SK-N-SH treated with all-trans-retinoic acid at 6 μM for 48 hours (cell line): ENCODE measurements around the gene RAD51C.
A peak's percentile ranks its signal among the peaks of the same experiment; 100 is the strongest.

Source experiments
- ATAC-seq: fragments of 200-7000 bp; cut with Tn5 transposase; 3 replicates; pipeline ENCODE4 v1.9.1; 2020; ENCODE audit warnings: mild to moderate bottlenecking, moderate library complexity
- ARNTL ChIP-seq: fragments of 450-650 bp; formaldehyde crosslinking; IDR thresholded peaks from 2 replicates; pipeline ENCODE4 v1.5.0; 2020; ENCODE audit warnings: low read depth, mild to moderate bottlenecking, moderate library complexity, borderline replicate concordance
- BACH2 ChIP-seq: fragments of 250-450 bp; sonication (Bioruptor Pico); IDR thresholded peaks from 2 replicates; pipeline ENCODE4 v1.9.0; 2021; ENCODE audit warnings: mild to moderate bottlenecking, borderline replicate concordance
- CSRNP3 ChIP-seq: fragments of 250-450 bp; sonication (Bioruptor Pico); IDR thresholded peaks from 2 replicates; pipeline ENCODE4 v1.5.1; 2021; ENCODE audit warnings: mild to moderate bottlenecking, moderate library complexity
- ESRRG ChIP-seq: fragments of 250-450 bp; sonication (Bioruptor Pico); IDR thresholded peaks from 2 replicates; pipeline ENCODE4 v1.6.1; 2021; ENCODE audit warnings: mild to moderate bottlenecking
- GLIS3 ChIP-seq: fragments of 250-450 bp; sonication (Bioruptor Pico); IDR thresholded peaks from 2 replicates; pipeline ENCODE4 v1.5.0; 2020; ENCODE audit warnings: mild to moderate bottlenecking, moderate library complexity
- ISL1 ChIP-seq: fragments of 250-450 bp; sonication (Bioruptor Pico); IDR thresholded peaks from 2 replicates; pipeline ENCODE4 v2.1.2; 2022; ENCODE audit warnings: mild to moderate bottlenecking, moderate library complexity
- PPARA ChIP-seq: fragments of 250-450 bp; sonication (Bioruptor Pico); IDR thresholded peaks from 2 replicates; pipeline ENCODE4 v1.5.0; 2020; ENCODE audit warnings: mild to moderate bottlenecking, borderline replicate concordance
- RARB ChIP-seq: fragments of 250-450 bp; sonication (Bioruptor Pico); IDR thresholded peaks from 2 replicates; pipeline ENCODE4 v1.8.0; 2021; ENCODE audit warnings: mild to moderate bottlenecking, moderate library complexity
- SNAI2 ChIP-seq: fragments of 250-450 bp; sonication (Bioruptor Pico); IDR thresholded peaks from 2 replicates; pipeline ENCODE4 v1.5.0; 2020; ENCODE audit warnings: mild to moderate bottlenecking, moderate library complexity
- TCF4 ChIP-seq: fragments of 250-450 bp; sonication (Bioruptor Pico); IDR thresholded peaks from 2 replicates; pipeline ENCODE4 v1.8.0; 2021; ENCODE audit warnings: mild to moderate bottlenecking, moderate library complexity, borderline replicate concordance
- ZC3H10 ChIP-seq: fragments of 250-450 bp; sonication (Bioruptor Pico); IDR thresholded peaks from 2 replicates; pipeline ENCODE4 v1.5.1; 2021; ENCODE audit warnings: mild to moderate bottlenecking, moderate library complexity
- ZFP3 ChIP-seq: fragments of 250-450 bp; sonication (Bioruptor Pico); IDR thresholded peaks from 2 replicates; pipeline ENCODE4 v1.5.0; 2020; ENCODE audit warnings: mild to moderate bottlenecking, moderate library complexity
- ZFP30 ChIP-seq: fragments of 450-650 bp; formaldehyde crosslinking; IDR thresholded peaks from 2 replicates; pipeline ENCODE4 v1.5.0; 2022; ENCODE audit warnings: mild to moderate bottlenecking, moderate library complexity
- ZNF565 ChIP-seq: fragments of 450-650 bp; formaldehyde crosslinking; conservative IDR thresholded peaks from 2 replicates; pipeline ENCODE4 v1.5.0; 2020; ENCODE audit warnings: low read depth, mild to moderate bottlenecking, moderate library complexity
- ZNF70 ChIP-seq: fragments of 450-650 bp; formaldehyde crosslinking; IDR thresholded peaks from 2 replicates; pipeline ENCODE4 v1.5.0; 2020; ENCODE audit warnings: mild to moderate bottlenecking, moderate library complexity
- TF ChIP-seq, protein P1 (sequence below): fragments of 250-450 bp; sonication (Bioruptor Pico); IDR thresholded peaks from 2 replicates; pipeline ENCODE4 v1.8.0; 2021; ENCODE audit warnings: low read depth, mild to moderate bottlenecking, moderate library complexity, borderline replicate concordance
- TF ChIP-seq, protein P2 (sequence below): fragments of 250-450 bp; sonication (Bioruptor Pico); IDR thresholded peaks from 2 replicates; pipeline ENCODE4 v1.5.1; 2020; ENCODE audit warnings: low read depth, mild to moderate bottlenecking, moderate library complexity
- TF ChIP-seq, protein P3 (sequence below): fragments of 250-450 bp; sonication (Bioruptor Pico); IDR thresholded peaks from 2 replicates; pipeline ENCODE4 v1.5.0; 2020; ENCODE audit warnings: mild to moderate bottlenecking, moderate library complexity
- TF ChIP-seq, protein P4 (sequence below): fragments of 250-450 bp; sonication (Bioruptor Pico); IDR thresholded peaks from 2 replicates; pipeline ENCODE4 v1.8.0; 2020; ENCODE audit warnings: mild to moderate bottlenecking, moderate library complexity, borderline replicate concordance

RAD51C gene

GRCh38 chr17:58706351-58707140 is 14.1 kb downstream of the RAD51C start (continued):
- TF ChIP-seq, protein P1, sequence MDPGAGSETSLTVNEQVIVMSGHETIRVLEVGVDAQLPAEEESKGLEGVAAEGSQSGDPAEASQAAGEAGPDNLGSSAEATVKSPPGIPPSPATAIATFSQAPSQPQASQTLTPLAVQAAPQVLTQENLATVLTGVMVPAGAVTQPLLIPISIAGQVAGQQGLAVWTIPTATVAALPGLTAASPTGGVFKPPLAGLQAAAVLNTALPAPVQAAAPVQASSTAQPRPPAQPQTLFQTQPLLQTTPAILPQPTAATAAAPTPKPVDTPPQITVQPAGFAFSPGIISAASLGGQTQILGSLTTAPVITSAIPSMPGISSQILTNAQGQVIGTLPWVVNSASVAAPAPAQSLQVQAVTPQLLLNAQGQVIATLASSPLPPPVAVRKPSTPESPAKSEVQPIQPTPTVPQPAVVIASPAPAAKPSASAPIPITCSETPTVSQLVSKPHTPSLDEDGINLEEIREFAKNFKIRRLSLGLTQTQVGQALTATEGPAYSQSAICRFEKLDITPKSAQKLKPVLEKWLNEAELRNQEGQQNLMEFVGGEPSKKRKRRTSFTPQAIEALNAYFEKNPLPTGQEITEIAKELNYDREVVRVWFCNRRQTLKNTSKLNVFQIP: no peak
- TF ChIP-seq ZC3H10 (CRISPR knock-in tag): no peak
- TF ChIP-seq, protein P2, sequence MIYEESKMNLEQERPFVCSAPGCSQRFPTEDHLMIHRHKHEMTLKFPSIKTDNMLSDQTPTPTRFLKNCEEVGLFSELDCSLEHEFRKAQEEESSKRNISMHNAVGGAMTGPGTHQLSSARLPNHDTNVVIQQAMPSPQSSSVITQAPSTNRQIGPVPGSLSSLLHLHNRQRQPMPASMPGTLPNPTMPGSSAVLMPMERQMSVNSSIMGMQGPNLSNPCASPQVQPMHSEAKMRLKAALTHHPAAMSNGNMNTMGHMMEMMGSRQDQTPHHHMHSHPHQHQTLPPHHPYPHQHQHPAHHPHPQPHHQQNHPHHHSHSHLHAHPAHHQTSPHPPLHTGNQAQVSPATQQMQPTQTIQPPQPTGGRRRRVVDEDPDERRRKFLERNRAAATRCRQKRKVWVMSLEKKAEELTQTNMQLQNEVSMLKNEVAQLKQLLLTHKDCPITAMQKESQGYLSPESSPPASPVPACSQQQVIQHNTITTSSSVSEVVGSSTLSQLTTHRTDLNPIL: no peak

DNA sequence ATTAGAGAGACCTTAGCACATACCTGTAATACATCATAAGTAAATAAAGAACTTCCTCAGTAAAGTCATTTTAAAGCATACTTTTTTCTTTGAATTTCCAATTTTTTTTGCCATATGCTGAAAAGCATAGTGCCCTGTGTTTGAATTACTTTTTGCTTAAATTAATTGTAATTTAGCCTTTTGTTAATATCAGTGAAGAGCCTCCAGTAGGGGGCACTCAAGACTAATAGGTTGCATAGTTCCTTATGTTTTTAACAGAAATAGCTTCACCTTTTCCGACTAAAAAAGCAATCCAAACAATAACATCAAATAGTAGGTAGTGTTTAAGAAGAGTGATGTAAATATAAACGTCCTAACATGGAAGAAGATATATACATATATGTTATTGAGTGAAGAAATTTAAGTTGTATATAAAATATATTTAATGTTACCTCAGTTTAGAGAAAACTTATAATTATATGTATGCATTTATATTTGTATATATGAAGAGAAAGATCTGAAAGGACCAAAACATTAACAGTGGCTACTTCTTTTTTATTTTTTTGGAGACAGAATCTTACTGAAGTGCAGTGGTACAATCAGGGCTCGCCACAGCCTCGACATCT is 18.6 kb downstream of the RAD51C start:
- no peak for TF ChIP-seq RARB (CRISPR knock-in tag)
- TF ChIP-seq PPARA (CRISPR knock-in tag): no peak
- no peak for TF ChIP-seq CSRNP3 (CRISPR knock-in tag)
- TF ChIP-seq ARNTL: no peak
- no peak for TF ChIP-seq ZC3H10 (CRISPR knock-in tag)
- TF ChIP-seq ESRRG (CRISPR knock-in tag): no peak
- no peak for TF ChIP-seq GLIS3 (CRISPR knock-in tag)
- no peak for TF ChIP-seq BACH2 (CRISPR knock-in tag)
- no peak for TF ChIP-seq TCF4 (CRISPR knock-in tag)
- no peak for TF ChIP-seq SNAI2 (CRISPR knock-in tag)
- TF ChIP-seq ZNF565 (CRISPR knock-in tag): no peak
- TF ChIP-seq ZFP3: no peak
- TF ChIP-seq ZNF70 (CRISPR knock-in tag): no peak
- TF ChIP-seq, protein P1: no peak
- TF ChIP-seq, protein P2: no peak
- TF ChIP-seq, protein P3, sequence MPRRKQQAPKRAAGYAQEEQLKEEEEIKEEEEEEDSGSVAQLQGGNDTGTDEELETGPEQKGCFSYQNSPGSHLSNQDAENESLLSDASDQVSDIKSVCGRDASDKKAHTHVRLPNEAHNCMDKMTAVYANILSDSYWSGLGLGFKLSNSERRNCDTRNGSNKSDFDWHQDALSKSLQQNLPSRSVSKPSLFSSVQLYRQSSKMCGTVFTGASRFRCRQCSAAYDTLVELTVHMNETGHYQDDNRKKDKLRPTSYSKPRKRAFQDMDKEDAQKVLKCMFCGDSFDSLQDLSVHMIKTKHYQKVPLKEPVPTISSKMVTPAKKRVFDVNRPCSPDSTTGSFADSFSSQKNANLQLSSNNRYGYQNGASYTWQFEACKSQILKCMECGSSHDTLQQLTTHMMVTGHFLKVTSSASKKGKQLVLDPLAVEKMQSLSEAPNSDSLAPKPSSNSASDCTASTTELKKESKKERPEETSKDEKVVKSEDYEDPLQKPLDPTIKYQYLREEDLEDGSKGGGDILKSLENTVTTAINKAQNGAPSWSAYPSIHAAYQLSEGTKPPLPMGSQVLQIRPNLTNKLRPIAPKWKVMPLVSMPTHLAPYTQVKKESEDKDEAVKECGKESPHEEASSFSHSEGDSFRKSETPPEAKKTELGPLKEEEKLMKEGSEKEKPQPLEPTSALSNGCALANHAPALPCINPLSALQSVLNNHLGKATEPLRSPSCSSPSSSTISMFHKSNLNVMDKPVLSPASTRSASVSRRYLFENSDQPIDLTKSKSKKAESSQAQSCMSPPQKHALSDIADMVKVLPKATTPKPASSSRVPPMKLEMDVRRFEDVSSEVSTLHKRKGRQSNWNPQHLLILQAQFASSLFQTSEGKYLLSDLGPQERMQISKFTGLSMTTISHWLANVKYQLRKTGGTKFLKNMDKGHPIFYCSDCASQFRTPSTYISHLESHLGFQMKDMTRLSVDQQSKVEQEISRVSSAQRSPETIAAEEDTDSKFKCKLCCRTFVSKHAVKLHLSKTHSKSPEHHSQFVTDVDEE (CRISPR knock-in tag): no peak
- TF ChIP-seq, protein P4, sequence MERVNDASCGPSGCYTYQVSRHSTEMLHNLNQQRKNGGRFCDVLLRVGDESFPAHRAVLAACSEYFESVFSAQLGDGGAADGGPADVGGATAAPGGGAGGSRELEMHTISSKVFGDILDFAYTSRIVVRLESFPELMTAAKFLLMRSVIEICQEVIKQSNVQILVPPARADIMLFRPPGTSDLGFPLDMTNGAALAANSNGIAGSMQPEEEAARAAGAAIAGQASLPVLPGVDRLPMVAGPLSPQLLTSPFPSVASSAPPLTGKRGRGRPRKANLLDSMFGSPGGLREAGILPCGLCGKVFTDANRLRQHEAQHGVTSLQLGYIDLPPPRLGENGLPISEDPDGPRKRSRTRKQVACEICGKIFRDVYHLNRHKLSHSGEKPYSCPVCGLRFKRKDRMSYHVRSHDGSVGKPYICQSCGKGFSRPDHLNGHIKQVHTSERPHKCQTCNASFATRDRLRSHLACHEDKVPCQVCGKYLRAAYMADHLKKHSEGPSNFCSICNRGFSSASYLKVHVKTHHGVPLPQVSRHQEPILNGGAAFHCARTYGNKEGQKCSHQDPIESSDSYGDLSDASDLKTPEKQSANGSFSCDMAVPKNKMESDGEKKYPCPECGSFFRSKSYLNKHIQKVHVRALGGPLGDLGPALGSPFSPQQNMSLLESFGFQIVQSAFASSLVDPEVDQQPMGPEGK (CRISPR knock-in tag): no peak
- TF ChIP-seq ISL1 (CRISPR knock-in tag): no peak
- TF ChIP-seq ZFP30 (CRISPR knock-in tag): no peak
- ATAC-seq: peak; percentile 80
